GM18511 (cell line): ENCODE results near the gene MCEE.
"Not testable (repeated sequence)": the region's sequence is repeated elsewhere in the genome, so short reads cannot be mapped to it uniquely, and the experiment has no call there.

Experiments
- ATAC-seq: cut with Tn5 transposase; IDR thresholded peaks from one replicate; pipeline ENCODE4 v1.9.1; 2021; ENCODE audit warnings: mild to moderate bottlenecking, moderate library complexity; ENCODE audit not compliant: unreplicated experiment

The MCEE gene

DNA sequence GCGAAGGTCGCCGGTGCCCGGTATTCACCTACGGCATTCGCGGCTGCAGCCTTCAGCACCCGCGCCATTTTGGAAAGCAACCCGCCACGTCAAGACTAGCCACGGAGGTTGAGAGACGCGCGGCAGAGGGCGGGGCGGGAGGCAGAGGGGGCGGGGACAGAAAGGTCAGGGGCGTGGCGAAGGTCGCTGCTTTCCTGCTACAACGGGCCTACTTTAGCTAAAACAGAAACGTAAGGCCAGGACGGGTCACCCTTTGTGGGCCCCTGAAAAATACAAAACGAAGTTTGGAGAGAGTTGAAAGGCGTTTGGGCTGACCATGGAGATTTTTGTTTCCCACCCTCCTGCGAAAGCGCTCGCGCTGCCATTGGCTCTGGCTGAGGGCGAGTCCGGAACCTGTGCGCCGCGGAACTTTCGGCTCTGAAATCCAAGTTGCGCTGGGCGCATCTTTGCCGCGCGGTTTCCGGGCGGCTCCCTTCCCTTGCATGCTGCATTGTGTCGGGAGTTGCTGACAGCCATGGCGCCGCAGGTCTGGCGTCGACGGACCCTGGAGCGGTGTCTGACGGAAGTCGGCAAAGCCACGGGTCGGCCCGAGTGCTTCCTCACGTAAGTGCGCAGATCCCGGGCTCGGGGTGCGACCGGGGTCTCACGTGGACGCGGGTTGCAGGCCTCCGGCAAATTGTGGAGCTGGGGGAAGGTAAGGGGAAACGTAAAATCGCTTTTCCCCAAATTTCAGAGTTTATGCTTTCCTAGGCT lies at the start of gene MCEE, which contains the start of gene MPHOSPH10:
Gene MCEE (minus strand): TSS at position 78 of the 753 bp plus-strand sequence. CDS start 10 bp downstream, at position 68.
Gene MPHOSPH10 (plus strand): TSS at position 483 of the 753 bp plus-strand sequence. CDS start 32 bp downstream, at position 515.
- ATAC-seq: peak; percentile 93

DNA sequence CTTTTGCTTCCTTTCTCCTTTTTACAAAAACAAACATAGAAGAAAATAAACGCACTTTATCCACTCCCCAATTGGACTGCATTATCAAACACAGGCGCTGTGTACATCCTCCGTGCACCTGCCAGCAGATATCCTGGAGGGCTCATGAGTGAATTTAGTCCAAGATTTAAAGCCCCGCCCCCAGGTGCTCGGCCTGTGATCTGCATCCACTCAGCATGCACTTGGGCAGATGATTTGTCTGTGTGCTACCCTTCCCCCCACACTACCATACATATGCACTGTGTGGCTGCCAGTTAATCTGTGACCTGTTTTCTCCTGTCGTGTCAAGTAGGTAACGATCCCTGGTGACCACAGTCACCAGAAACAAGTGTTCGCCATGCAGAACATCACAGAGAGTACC lies 48.8 kb upstream of the MCEE start:
- ATAC-seq: not testable (repeated sequence)

DNA sequence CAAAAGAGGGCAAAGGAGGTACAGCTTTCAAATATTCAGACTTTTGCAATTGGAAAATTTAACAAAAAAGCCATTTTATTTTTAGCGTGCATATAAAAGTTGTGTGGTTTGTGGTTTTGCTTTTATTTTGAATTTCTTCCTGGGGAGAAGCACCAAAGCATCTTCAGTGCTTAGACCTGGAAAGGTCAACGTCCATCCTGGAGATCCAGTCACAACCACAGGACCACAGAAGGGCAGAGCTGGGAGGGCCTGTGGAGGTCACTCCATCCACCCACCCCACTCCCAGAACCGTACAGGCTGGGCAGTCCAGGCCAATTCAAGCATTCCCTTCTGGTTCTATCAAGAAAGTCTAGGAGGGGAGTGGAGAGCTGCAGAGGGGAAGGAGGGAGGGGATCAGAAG lies 44.2 kb upstream of the MCEE start:
- no peak for ATAC-seq

DNA sequence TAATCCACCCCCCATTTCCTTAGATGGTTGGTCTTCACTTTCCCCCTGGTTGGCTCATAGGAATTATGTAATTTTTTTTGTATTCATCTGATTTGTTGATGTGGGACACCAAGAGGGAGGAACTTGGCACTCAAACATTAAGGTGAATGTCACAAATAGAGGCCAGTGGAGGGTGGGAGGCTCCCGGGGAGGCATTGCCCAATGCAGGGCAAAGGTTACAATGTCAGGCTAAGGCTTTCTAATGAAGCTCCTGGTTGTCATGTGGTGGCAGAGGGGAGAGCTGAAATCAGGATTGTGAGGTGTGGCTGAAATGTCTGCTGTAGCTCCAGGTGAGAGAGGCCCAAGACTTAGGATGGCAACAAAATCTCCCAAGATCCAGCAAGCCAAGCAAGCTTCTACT lies 43.1 kb upstream of the MCEE start:
- no peak for ATAC-seq

DNA sequence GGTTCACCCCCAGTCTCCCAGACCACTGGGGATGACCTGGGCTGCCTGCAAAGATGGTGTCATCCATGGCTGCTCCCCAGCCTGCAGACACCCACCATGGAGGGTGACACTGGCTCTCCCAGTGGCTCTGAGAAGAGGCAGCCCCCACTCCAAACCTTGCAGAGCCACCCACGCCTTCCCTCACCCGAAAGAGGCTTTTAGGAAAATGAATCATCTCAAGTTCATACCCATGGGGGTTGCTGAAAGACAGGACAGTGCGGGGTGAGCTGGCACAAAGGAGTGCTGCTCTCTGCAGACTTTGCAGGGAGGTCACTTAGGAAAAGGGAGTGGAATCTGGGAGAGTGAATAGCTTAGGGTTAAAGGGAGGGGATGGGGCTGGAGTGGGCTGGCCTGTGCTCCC lies 36.8 kb upstream of the MCEE start:
- no peak for ATAC-seq

DNA sequence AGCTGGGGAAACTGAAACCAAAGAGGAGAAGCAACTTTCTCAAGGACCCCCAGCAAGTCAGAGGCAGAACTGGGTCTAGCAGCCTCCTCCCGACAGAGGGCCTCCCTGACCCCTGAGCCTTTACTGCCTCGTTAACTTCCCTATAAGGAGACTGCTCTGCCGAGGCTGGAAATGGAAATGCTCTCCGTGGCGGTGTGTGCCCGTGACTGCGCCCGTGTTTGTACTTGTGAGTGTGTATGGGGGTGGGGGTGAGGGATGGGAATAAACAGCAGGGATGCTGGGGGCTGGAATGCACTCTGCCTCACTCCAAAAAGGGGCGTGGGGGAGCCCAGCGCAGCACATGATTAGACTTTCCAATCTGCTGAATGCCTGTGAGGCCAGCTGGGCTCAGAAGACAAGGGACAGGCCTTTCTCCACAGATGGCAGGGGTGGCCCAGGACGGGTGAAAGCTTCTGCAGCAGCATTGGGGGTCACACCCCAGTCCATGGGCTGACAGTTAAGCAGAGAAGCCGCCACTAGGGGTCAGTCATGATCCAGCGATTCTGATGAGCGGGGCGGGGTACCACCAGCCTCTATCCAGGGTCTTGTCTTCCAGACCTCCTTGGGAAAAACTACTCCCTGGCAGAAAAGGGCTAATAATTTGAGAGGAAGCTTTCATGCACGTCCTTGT lies 27.2 kb upstream of the MCEE start:
- ATAC-seq: peak; percentile 65

DNA sequence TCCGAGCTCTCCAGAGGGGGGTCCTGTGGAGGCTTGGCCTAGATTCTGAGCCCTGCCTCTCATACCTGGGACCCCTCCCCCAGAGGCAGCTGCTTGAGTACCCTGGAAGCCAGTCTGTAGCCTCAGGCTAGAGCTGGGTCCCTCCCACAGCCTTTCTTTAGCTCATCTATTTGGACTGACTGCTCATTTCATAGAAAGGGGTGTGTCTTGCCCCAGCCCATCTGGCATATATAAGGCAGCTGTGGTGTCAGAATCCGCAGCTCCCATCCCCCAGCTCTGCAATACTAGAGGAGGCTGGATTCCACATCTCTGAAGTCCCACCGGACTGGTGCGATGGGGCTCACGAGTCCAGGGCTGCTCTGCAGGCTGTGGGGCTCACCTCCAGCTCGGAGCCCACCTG lies 26.5 kb upstream of the MCEE start:
- ATAC-seq: no peak

DNA sequence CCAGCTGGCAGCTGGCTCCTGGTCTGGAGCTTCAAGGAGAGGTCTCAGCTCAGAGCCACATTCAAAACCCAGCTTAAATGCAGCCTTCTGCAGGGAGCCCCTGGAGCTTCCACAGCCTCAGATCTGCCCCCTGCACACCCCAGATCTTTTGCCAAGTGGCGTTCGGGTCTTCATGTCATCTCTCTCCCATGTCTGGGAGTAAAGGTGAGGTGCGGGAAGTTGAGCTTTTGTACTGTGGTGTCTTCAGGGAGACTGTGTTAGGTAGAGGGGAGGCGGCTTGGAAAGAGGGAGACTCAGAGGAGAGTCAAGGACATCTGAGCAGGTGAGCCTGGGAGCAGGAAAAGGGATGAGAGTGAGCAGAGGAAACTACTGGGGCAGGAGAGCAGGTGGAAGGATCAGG lies 25.8 kb upstream of the MCEE start:
- ATAC-seq: no peak

DNA sequence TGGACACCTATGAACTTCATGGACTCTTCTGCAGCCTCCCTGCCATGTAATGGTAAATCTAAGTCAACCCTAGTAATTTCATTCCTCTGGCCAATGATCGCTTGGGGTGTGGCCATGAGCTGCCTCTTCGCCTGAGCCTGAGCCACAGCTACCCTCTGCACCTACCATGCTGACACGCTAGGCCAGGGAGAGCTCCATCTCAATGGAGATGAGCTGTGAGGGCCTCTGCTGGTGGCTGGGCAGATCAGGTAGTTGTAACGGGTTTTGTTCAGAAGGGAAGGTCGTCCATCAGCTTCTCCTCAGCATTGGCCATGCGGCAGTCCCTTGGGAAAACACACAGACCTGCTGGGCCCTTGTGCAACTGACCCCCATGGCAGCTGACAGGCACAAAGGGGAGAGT lies 24.8 kb upstream of the MCEE start:
- peak; percentile 86 for ATAC-seq

DNA sequence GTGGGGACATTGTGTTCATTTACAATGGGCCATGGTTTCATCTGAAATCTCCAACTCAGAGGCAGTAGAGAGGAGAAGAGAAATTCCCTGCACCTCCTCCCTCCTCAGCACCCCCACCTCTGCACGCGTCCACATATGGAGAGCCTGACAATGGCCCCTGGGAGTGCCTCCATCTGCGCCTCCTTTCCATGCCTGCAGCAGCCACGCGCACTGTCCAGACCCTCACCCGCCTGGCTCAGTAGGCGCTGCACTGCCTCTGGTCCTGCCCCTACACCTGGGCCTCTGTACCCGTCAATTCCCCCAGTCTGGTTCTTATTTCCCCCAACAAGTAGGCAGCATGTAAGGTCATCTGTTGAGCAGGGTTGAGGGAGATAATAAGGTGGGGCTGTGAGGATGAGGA lies 24.2 kb upstream of the MCEE start:
- ATAC-seq: no peak

DNA sequence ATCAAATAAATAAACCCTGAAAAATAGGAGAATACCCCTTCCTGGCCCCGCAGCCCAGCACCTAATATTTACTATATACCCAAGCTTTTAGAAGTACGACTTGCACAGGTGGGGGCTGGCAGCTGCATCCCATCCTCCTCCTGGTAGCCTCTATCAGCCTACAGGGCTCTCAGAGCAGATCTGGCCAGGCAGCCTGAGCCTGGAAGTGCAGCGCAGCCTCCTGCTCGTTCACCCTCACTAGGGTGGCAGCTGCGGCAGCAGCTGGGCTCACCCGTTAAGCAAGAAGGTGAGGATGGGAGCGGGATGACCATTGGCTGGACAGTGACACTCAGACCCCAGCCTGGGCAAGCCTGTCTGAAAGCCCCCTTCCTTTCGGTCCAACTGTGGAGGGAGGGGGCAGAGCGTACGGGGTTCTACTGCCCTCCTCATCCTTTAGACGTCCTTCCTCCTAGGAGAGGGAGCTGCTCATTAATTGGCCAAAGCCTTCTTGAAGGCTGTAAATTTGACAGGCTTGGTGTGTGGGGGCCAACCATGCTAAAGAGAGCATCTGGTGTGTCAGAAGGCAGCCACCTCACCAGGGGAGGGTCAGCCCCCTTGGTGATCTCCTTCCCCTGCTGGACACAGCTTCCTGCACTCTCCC lies 23.7 kb upstream of the MCEE start:
- ATAC-seq: no peak

DNA sequence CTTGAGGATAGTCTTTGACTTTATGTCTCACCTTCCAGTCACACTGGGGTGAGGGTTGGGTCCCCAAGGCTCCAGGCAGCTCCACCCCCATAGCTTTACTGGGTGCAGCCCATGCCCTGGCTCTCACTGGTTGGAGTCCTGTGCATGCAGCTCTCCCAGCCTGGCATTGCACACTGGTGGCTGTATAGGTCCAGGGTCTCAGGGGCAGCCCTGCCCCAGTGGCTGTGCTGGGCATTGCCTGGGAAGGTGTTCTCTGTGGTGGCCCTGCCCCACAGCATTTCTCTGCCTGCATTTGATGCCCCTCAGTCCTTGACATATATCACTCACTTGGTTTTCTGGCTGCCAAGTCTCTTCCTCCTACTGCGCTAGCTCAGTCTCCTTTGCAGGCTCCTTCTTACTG lies 21.6 kb upstream of the MCEE start:
- ATAC-seq: no peak

DNA sequence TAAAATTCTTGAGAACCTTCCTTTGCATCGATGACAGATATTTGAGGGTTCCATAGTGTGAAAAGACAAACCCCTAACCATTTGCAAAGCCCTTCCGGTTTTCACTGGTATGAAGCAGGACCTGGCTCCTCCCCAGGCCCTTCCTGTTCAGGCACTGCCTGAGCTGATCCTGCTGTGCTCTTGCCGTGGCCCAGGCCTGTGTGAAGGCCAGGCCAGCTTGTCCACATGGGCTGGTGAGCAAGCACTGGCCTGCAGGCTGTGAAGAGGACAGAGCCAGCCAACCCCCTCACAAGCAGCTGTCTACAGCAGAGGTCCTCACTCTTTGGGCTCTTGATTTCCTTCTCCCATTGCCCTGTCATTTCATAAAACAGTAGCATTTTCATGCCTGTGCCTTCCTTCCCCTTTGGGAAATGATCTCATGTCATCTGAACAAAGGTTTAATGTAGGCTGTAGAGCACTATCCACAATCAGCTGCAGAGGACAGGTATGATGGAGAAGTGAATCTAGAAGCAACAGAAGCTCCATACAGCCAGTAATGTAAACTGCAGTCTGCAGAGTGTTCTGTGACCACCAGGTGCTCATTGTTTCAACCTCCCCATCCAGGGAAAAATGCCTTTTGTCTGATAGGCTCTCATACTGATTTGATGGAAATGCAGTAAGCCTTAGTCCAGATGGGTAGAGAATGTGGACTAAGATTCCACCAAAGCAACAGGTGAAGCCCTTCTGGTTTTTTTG lies 20.2 kb upstream of the MCEE start:
- ATAC-seq: no peak

DNA sequence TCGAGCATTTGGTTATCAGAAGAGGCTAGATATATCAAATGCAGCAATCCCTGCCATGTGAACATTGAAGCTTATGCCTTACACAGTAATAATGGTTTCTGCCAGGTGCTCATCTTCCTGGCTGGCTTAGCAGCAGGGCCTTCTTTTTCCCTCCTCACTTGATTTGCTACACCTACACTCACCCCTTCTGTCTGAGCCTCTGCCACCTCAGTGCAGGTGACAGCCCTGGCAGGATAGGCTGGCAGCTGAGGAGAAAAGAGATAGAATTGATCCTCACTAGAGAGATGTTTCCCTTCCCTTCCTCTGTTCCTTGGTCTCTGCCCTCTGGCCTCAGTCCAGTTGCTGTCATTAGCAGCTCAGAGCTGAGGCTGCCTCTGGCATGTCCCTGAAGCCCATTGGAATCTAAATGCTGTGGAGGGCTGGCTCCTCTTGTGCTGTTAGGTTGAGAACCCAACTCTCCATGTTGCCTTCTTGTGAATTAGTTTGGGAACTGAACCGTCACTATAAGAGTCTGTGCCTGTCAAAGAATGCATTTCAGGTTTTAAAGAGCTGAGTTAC lies 18.6 kb upstream of the MCEE start:
- ATAC-seq: no peak

DNA sequence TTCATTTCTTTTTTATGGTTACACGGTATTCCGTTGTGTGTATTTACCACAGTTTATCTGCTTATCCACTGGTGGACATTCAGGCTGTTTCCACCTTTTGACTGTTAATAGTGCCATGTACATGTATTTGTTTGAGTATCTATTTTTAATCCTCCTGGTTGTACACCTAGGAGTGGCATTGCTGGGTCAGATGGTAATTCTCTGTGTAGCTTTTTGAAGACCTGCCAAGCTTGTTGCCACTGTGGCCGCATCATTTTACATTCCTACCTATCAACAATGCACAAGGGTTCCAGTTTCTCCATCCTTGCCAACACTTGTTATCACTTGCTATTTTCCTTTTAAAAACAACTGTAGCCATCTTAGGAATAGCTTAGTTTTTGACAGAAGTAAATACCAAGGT lies 13.8 kb upstream of the MCEE start:
- no peak for ATAC-seq

DNA sequence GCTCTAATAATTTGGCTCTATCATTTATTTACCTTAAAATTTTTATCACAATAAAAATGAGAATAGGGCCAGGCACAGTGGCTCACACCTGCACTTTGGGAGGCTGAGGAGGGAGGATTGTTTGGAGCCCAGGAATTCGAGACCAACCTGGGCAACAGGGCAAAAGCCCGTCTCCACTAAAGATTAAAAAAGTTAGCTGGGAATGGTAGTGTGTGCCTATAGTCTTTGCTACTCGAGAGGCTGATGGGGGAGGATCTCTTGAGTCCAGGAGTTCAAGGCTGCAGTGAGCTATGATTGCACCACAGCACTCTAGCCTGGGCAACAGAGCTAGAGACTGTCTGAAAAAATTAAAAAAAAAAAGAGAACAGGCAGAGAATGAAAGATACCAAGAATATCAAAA lies 6.1 kb upstream of the MCEE start:
- no peak for ATAC-seq

DNA sequence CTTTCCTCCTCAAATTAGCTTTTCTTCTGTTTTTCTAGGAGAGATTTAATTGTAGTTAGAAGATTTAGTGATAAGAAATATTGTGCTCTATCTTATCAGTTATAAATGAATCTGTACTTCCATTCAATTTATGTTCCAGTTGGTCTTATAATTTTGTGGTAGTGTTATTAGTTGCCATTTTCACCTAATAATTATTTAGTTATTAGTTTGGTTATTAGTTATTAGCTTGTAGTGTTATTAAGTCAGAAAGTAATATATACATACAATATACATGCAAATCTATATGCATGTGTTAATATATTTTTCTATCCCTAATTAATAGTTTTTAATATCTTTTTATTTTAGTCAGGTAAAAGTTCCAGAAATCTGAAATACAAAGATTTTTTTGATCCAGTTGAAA lies 3.6 kb upstream of the MCEE start:
- no peak for ATAC-seq

DNA sequence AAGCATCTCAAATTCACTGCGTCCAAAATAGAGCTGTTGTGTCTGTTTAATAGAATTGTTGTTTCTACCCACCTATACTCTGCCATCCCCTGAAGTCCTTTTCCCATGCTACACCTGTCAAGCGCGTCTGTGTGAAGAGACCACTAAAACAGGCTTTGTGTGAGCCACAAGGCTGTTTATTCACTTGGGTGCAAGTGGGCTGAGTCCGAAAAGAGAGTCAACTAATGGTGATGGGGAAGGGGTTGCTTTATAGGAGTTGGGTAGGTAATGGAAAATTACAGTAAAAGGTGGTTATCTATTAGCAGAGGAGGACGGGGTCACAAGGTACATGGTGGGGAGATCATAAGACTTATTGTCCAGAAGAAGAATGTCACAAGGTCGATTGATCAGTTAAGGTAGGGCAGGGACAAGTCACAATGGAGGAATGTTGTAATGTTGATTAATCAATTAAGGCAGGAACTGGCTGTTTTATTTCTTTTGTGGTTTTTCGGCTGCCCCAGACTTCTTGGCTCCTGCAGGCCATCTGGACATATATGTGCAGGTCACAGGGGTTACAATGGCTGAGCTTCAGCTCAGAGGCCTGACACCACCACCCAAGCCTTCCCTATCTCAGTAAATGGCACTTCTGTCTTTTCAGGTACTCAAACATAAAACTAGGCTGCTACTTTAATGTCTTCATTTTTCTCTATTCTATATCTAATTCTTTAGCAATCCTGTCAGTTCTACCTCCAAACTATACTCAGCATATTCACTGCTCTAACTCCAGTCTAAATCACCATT lies 1.5 kb upstream of the MCEE start:
- not testable (repeated sequence) for ATAC-seq

DNA sequence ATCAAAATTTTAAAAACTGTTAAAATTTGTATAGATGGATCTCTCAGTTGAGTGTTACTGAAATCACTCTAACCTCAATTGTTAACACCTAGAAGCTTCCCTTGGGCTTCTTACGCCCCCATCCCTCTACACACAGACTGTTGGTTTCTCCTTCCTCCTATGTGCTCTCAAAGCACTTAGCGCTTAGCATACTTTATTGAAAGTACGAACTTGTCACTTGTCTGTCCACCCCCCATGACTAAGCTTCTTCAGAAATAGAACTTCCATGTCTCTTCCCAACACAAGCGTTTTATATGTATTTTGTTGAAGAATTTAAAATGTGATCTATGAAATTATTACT lies 846 bp upstream of the MCEE start:
- peak; percentile 34 for ATAC-seq

DNA sequence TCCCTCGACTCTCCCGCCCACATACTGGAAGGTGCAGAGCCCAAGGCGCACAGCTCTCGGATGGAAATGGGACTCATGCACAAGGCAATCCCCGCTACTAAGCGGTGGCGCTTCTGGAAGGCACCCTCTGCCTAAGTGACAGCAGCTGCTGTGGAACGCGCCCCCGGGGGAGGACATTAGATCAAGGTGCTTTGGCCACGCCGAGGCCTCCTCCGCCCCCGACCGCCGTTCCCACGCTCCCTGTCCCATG lies 202 bp downstream of the MCEE start:
- ATAC-seq: peak; percentile 48
